Adrenal gland (tissue), 12 donors: ENCODE results near the gene MBTPS2. TPM values are rescaled to one million over a fixed set of nuclear protein-coding genes. Genes with fewer than 3 reads are reported as not detected.
"Not testable (repeated sequence)": the region's sequence is repeated elsewhere in the genome, so short reads cannot be mapped to it uniquely, and the experiment has no call there.

Source experiments
- DNase-seq, 7 donors: peaks; one replicate each; pipeline ENCODE4 v3.0.0-alpha.2; 2019 to 2020
- H3K27ac ChIP-seq, 5 donors: fragments of 200-600 bp; sonication (generic) in 4 of 5; 1 replicate in 3 of 5; 2 replicates in 2 of 5; pipeline versions ENCODE4 v1.5.1 to v1.8.0; 2016 to 2020; ENCODE audit warnings: mild to moderate bottlenecking in 1 of 5
- H3K27me3 ChIP-seq: fragments of 200-600 bp; 2 replicates; pipeline ENCODE4 v1.8.0; 2021
- H3K36me3 ChIP-seq, 2 donors: fragments of 200-600 bp; replicated peaks in 1 of 2; 1 replicate in 1 of 2; 2 replicates in 1 of 2; pipeline versions ENCODE4 v1.5.1 to v1.8.0; 2018 to 2022
- H3K4me1 ChIP-seq, 2 donors: fragments of 200-600 bp; replicated peaks in 1 of 2; 1 replicate in 1 of 2; 2 replicates in 1 of 2; pipeline versions ENCODE4 v1.5.1 to v1.8.0; 2018 to 2021
- H3K4me3 ChIP-seq, 4 donors: fragments of 200-600 bp; sonication (generic) in 3 of 4; one replicate each; pipeline ENCODE4 v1.5.1; 2016 to 2018
- H3K9me3 ChIP-seq, 3 donors: fragments of 200-600 bp; sonication (generic) in 1 of 3; replicated peaks in 1 of 3; 1 replicate in 2 of 3; 2 replicates in 1 of 3; pipeline versions ENCODE4 v1.5.1 to v1.8.0; 2016 to 2021
- CTCF ChIP-seq, 6 experiments: fragments of 450-650 bp in 4 of 6; fragments of 200-600 bp in 2 of 6; sonication (generic) in 1 of 6; IDR thresholded peaks; 1 replicate in 5 of 6; 2 replicates in 1 of 6; pipeline versions ENCODE4 v1.5.1 to v1.8.0; 2016 to 2021; ENCODE audit warnings: antibody characterized with exemption in 6 of 6, mild to moderate bottlenecking in 2 of 6, moderate library complexity in 1 of 6
- POLR2A ChIP-seq, 2 donors: fragments of 450-650 bp; IDR thresholded peaks; one replicate each; pipeline ENCODE4 v1.6.1; 2017; ENCODE audit warnings: antibody characterized with exemption in 2 of 2, mild to moderate bottlenecking in 2 of 2, moderate library complexity in 1 of 2
- WGBS, 4 donors: extraction: QIAGEN DNeasy Blood & Tissue Kit in 2 of 4; methylation state at CpG; one replicate each; pipeline versions ENCODE4 v1.1.5 to v1.1.7; 2013 to 2017; 5-methylcytosine and 5-hydroxymethylcytosine counted together
- intact Hi-C, 2 donors: fragments of 100-400 bp; cut with DNase I; formaldehyde crosslinking; loops; one replicate each; pipeline versions ENCODE4 v1.14.1 to v1.15.0; 2022 to 2023
- polyA plus RNA-seq, 3 donors: library from polyadenylated mRNA; stranded (reverse); fragments of 200-250 nt in 2 of 3; fragments of 350-450 nt in 1 of 3; fragmentation: Illumina TruSeq in 1 of 3; extraction: RNeasy Lipid Tissue Mini Kit (QIAGEN cat#74804) in 1 of 3; gene quantifications; one replicate each; pipeline ENCODE4 v1.2.3, GENCODE V29; 2013 to 2014
- total RNA-seq, 9 donors: library from RNA; depleted of rRNA in 4 of 9; stranded (reverse); fragments of >200 nt in 4 of 9; fragments of 120-200 nt in 1 of 9; fragmentation: NEBNext Ultra II Directional in 1 of 9; extraction: Animal tissue kit (Norgen Biotek cat#: 25700) in 1 of 9; gene quantifications; one replicate each; pipeline versions ENCODE4 v1.1.0 to v1.2.4, GENCODE V29; 2013 to 2023
- donor health status: healthy with polysubstance abuse.
- donor health status: Bipolar disorder and iron deficiency.
- donor health status: DM: yes; HTN: yes; CAD: no.
- donor health status: DM: no; HTN: no; CAD: no.
- donor health status: DM: no; HTN: no; CAD: no.
- donor health status: DM: yes; HTN: yes; CAD: no.

Gene MBTPS2
- total and polyA plus RNA-seq, 12 donors, result 2.1 to 25.2 (median 16.9) TPM

- intact Hi-C loops, result no loop called here
- Histone ChIP-seq H3K4me3 (no peak overlapping the region), H3K27me3 (no peaks in the 10 kb centered on the region), H3K36me3 (no peaks in the 10 kb centered on the region), H3K27ac (no peak overlapping the region), H3K4me1 (no peaks in the 10 kb centered on the region), H3K9me3 (no peaks in the 10 kb centered on the region)
- TF ChIP-seq CTCF (IDR thresholded peaks at IDR 0.05), result no peak
- TF ChIP-seq POLR2A (IDR thresholded peaks at IDR 0.05), result no peak
- 60 to 100% (median 86%) methylated on average over 1 of the region's 1 CpG for WGBS, 4 donors
- DNase-seq, result no peak
Measured at GRCh38 chrX:21811832-21812231, 27.6 kb upstream of the MBTPS2 start.

GRCh38 chrX:21812628-21813027, 26.8 kb upstream of the MBTPS2 start:
- Histone ChIP-seq H3K27me3 (no peaks in the 10 kb centered on the region), H3K9me3 (no peaks in the 10 kb centered on the region), H3K4me1 (no peaks in the 10 kb centered on the region), H3K27ac (no peak overlapping the region), H3K36me3 (no peaks in the 10 kb centered on the region), H3K4me3 (no peak overlapping the region)
- 63 to 86% (median 70%) methylated on average over 2 of the region's 2 CpGs for WGBS, 4 donors
- TF ChIP-seq CTCF (IDR thresholded peaks at IDR 0.05), result no peak
- no peak for TF ChIP-seq POLR2A (IDR thresholded peaks at IDR 0.05)
- DNase-seq, result no peak
- intact Hi-C loops, result no loop called here

GRCh38 chrX:21813612-21814368, 25.6 kb upstream of the MBTPS2 start:
- DNase-seq, result no peak
- Histone ChIP-seq H3K36me3 (no peaks in the 10 kb centered on the region), H3K27me3 (no peaks in the 10 kb centered on the region), H3K4me1 (no peaks in the 10 kb centered on the region), H3K4me3 (no peak overlapping the region), H3K27ac (no peak overlapping the region), H3K9me3 (no peaks in the 10 kb centered on the region)
- intact Hi-C loops, result no loop called here
- no peak for TF ChIP-seq POLR2A (IDR thresholded peaks at IDR 0.05)
- TF ChIP-seq CTCF (IDR thresholded peaks at IDR 0.05), result no peak

- Histone ChIP-seq H3K27ac (no peak overlapping the region), H3K27me3 (peaks cover 5% of the 10 kb centered on the region), H3K4me3 (no peak overlapping the region), H3K9me3 (no peaks in the 10 kb centered on the region), H3K36me3 (no peaks in the 10 kb centered on the region), H3K4me1 (no peaks in the 10 kb centered on the region)
- TF ChIP-seq POLR2A (IDR thresholded peaks at IDR 0.05) (no peak), CTCF (IDR thresholded peaks at IDR 0.05) (no peak)
- no peak for DNase-seq
- 75 to 92% (median 84%) methylated on average over 4 to 5 of the region's 5 CpGs for WGBS, 4 donors
- intact Hi-C loops, result no loop called here
Measured at GRCh38 chrX:21816136-21816535, 23.3 kb upstream of the MBTPS2 start.

GRCh38 chrX:21820170-21820569, 19.2 kb upstream of the MBTPS2 start:
- DNase-seq, H3K27ac ChIP-seq, H3K4me1 ChIP-seq, H3K4me3 ChIP-seq, H3K9me3 ChIP-seq, H3K36me3 ChIP-seq, H3K27me3 ChIP-seq, intact Hi-C loops: not testable (repeated sequence)
- WGBS, 4 donors, result 92 to 100% (median 96%) methylated on average over 1 of the region's 1 CpG
